HepG2 (cell line): ENCODE data around the gene GIMAP1. TPM values are rescaled to one million over a fixed set of nuclear protein-coding genes. Genes with fewer than 3 reads are reported as not detected.

Experiments used
- ATAC-seq: fragments of 200-7000 bp; cut with Tn5 transposase; 3 replicates; pipeline ENCODE4 v1.9.1; 2020; ENCODE audit warnings: mild to moderate bottlenecking, moderate library complexity
- BruUV-seq: library from RNA; stranded (reverse); fragments of 400-500 nt; replicated peaks from 2 replicates; lab custom pipeline; 2021; lab: Mats Ljungman, UMichigan
- CTCF ChIA-PET: fragments of 300-600 bp; formaldehyde crosslinking; extraction: SDS; loops from one replicate; lab custom pipeline; 2021; ENCODE audit warnings: low total read pairs, inconsistent platforms, low intra/inter-chr PET ratio; lab: Yijun Ruan, JAX
- POLR2A ChIA-PET: fragments of 350-600 bp; sonication (Branson Sonifier 250); formaldehyde crosslinking; loops from one replicate; lab custom pipeline; 2020; ENCODE audit warnings: antibody characterized with exemption, inconsistent platforms; lab: Yijun Ruan, JAX
- DNase-seq: peaks from one replicate; pipeline ENCODE4 v3.0.0-alpha.2; 2015; ENCODE audit warnings: low spot score
- FAIRE-seq: peaks from 3 replicates; lab custom pipeline; 2011; peaks lifted over from hg19 to GRCh38; lab: Jason Lieb, UNC
- H2AFZ ChIP-seq: one replicate; pipeline ENCODE4 v1.6.1; 2011; ENCODE audit warnings: low read length, inconsistent platforms
- H3K27ac ChIP-seq: fragments of 300-600 bp; 3 replicates; pipeline ENCODE4 v1.8.0; 2011; ENCODE audit warnings: mixed run types, mild to moderate bottlenecking, mixed read lengths, low read length, inconsistent platforms; ENCODE audit not compliant: insufficient read depth; ENCODE audit errors: extremely low read length
- H3K27me3 ChIP-seq, 2 experiments: fragments of 200-600 bp in 1 of 2; 2 replicates in 1 of 2; 3 replicates in 1 of 2; pipeline versions ENCODE4 v1.6.0 to v1.8.0; 2011; ENCODE audit warnings: low read length in 2 of 2, mild to moderate bottlenecking in 2 of 2, moderate library complexity in 2 of 2, inconsistent platforms in 1 of 2; ENCODE audit not compliant: insufficient read depth in 2 of 2, control insufficient read depth in 1 of 2
- H3K36me3 ChIP-seq, 2 experiments: fragments of 200-600 bp in 1 of 2; replicated peaks in 1 of 2; 2 replicates in 1 of 2; 3 replicates in 1 of 2; pipeline versions ENCODE4 v1.5.1 to v1.8.0; 2011; ENCODE audit warnings: low read length in 2 of 2, inconsistent platforms in 1 of 2; ENCODE audit not compliant: insufficient read depth in 2 of 2, control insufficient read depth in 1 of 2
- H3K4me1 ChIP-seq: 2 replicates; pipeline ENCODE4 v1.5.1; 2012; ENCODE audit warnings: low read length, inconsistent platforms; ENCODE audit not compliant: insufficient read depth
- H3K4me2 ChIP-seq: 2 replicates; pipeline ENCODE4 v1.6.0; 2011; ENCODE audit warnings: low read depth, low read length, inconsistent platforms
- H3K4me3 ChIP-seq, 3 experiments: fragments of 200-600 bp in 1 of 3; sonication (generic), shearing (Covaris generic) in 1 of 3; replicated peaks in 1 of 3; 2 replicates each; pipeline ENCODE4 v1.5.1; 2011 to 2016; ENCODE audit warnings: low read length in 3 of 3, inconsistent platforms in 2 of 3, low read depth in 2 of 3, mild to moderate bottlenecking in 2 of 3, control low read depth in 1 of 3, mixed read lengths in 1 of 3; ENCODE audit not compliant: insufficient read depth in 1 of 3
- H3K79me2 ChIP-seq: one replicate; pipeline ENCODE4 v1.6.1; 2011; ENCODE audit warnings: low read length, inconsistent platforms; ENCODE audit not compliant: insufficient read depth
- H3K9ac ChIP-seq: 2 replicates; pipeline ENCODE4 v1.6.0; 2011; ENCODE audit warnings: mild to moderate bottlenecking, low read depth, low read length, inconsistent platforms; ENCODE audit not compliant: insufficient read depth
- H3K9me3 ChIP-seq: 2 replicates; pipeline ENCODE4 v1.5.1; 2012; ENCODE audit warnings: mild to moderate bottlenecking, low read length
- H4K20me1 ChIP-seq: 2 replicates; pipeline ENCODE4 v1.6.0; 2011; ENCODE audit warnings: inconsistent platforms, mild to moderate bottlenecking, low read length, moderate library complexity; ENCODE audit not compliant: insufficient read depth
- DPF2 ChIP-seq: sonication (generic); formaldehyde crosslinking; IDR thresholded peaks from 2 replicates; pipeline ENCODE4 v1.4.0; 2020; ENCODE audit warnings: mild to moderate bottlenecking, low read depth, missing genetic modification reagents, borderline replicate concordance
- GFI1 ChIP-seq: sonication (generic); formaldehyde crosslinking; IDR thresholded peaks from 2 replicates; pipeline ENCODE4 v1.5.0; 2020; ENCODE audit warnings: missing genetic modification reagents, mild to moderate bottlenecking, borderline replicate concordance
- GPN1 ChIP-seq: sonication (generic); formaldehyde crosslinking; IDR thresholded peaks from 2 replicates; pipeline ENCODE4 v1.5.1; 2020; ENCODE audit warnings: missing genetic modification reagents, borderline replicate concordance
- HOXA5 ChIP-seq: sonication (generic); formaldehyde crosslinking; IDR thresholded peaks from 2 replicates; pipeline ENCODE4 v1.4.0; 2020; ENCODE audit warnings: missing genetic modification reagents
- MBNL3 ChIP-seq: fragments of 250-450 bp; sonication (Bioruptor Pico); conservative IDR thresholded peaks from 2 replicates; pipeline ENCODE4 v1.8.0; 2022; ENCODE audit warnings: mild to moderate bottlenecking, inconsistent platforms
- MYNN ChIP-seq: sonication (generic); formaldehyde crosslinking; IDR thresholded peaks from 2 replicates; pipeline ENCODE4 v1.4.0; 2020; ENCODE audit warnings: mild to moderate bottlenecking, low read depth, missing genetic modification reagents
- SNRNP70 ChIP-seq: fragments of 200-400 bp; formaldehyde crosslinking; IDR thresholded peaks from 2 replicates; pipeline ENCODE4 v1.6.1; 2017; ENCODE audit warnings: mild to moderate bottlenecking, low read depth, low read length, moderate library complexity
- SPEN ChIP-seq: sonication (generic); formaldehyde crosslinking; IDR thresholded peaks from 2 replicates; pipeline ENCODE4 v1.5.1; 2020; ENCODE audit warnings: low read depth, mild to moderate bottlenecking, missing genetic modification reagents
- SRF ChIP-seq: IDR thresholded peaks from 2 replicates; pipeline ENCODE4 v1.6.1; 2011; ENCODE audit warnings: mild to moderate bottlenecking, low read depth, low read length, moderate library complexity
- THAP7 ChIP-seq: sonication (generic); formaldehyde crosslinking; IDR thresholded peaks from 2 replicates; pipeline ENCODE4 v1.8.1; 2023; ENCODE audit warnings: mild to moderate bottlenecking, missing genetic modification reagents
- ZNF180 ChIP-seq: sonication (generic); formaldehyde crosslinking; IDR thresholded peaks from 2 replicates; pipeline ENCODE4 v1.4.0; 2020; ENCODE audit warnings: low read depth, missing genetic modification reagents, borderline replicate concordance
- ZNF329 ChIP-seq: sonication (generic); formaldehyde crosslinking; IDR thresholded peaks from 2 replicates; pipeline ENCODE4 v1.9.0; 2021; ENCODE audit warnings: low read depth, mild to moderate bottlenecking, missing genetic modification reagents
- ZNF335 ChIP-seq: sonication (generic); formaldehyde crosslinking; IDR thresholded peaks from 2 replicates; pipeline ENCODE4 v1.4.0; 2020; ENCODE audit warnings: missing genetic modification reagents
- ZNF543 ChIP-seq: sonication (generic); formaldehyde crosslinking; IDR thresholded peaks from 2 replicates; pipeline ENCODE4 v1.4.0; 2020; ENCODE audit warnings: mild to moderate bottlenecking, missing genetic modification reagents
- ZSCAN21 ChIP-seq: sonication (generic); formaldehyde crosslinking; IDR thresholded peaks from 2 replicates; pipeline ENCODE4 v1.8.0; 2022; ENCODE audit warnings: mild to moderate bottlenecking, missing genetic modification reagents, moderate library complexity, borderline replicate concordance
- WGBS: methylation state at CpG from one replicate; pipeline ENCODE4 v1.1.6; 2017; ENCODE audit warnings: low lambda C conversion rate; 5-methylcytosine and 5-hydroxymethylcytosine counted together
- in situ Hi-C: cut with HindIII; loops from 2 replicates; pipeline ENCODE4 v1.10.0; 2017; ENCODE audit warnings: low pct_unique_long_range_greater_than_20kb; ENCODE audit not compliant: extremely low pct_ligation_motif_present
- intact Hi-C: fragments of 100-400 bp; cut with micrococcal nuclease; formaldehyde crosslinking; loops from one replicate; pipeline ENCODE4 v1.10.0; 2022; ENCODE audit not compliant: unreplicated experiment
- polyA plus RNA-seq, 8 experiments: library from polyadenylated mRNA; depleted of rRNA in 3 of 8; stranded (reverse) in 7 of 8; unstranded in 1 of 8; fragments of >200 nt; fragmentation: Illumina TruSeq in 4 of 8; extraction: Trizol in 4 of 8; gene quantifications; 2 replicates each; pipeline versions ENCODE4 v1.2.1 to v1.2.3, GENCODE V29; 2011 to 2016; ENCODE audit warnings: low read depth in 4 of 8, missing spikeins in 1 of 8, mixed read lengths in 1 of 8; ENCODE audit not compliant: insufficient read depth in 1 of 8
- total RNA-seq, 5 experiments: library from RNA; depleted of rRNA; stranded (reverse); fragments of >200 nt; fragmentation: Illumina TruSeq; extraction: Trizol; gene quantifications; 2 replicates each; pipeline ENCODE4 v1.2.3, GENCODE V29; 2016; ENCODE audit warnings: low read depth in 1 of 5
- TF ChIP-seq, protein P1 (sequence below): sonication (generic); formaldehyde crosslinking; IDR thresholded peaks from 2 replicates; pipeline ENCODE4 v1.8.0; 2022; ENCODE audit warnings: missing genetic modification reagents, low read depth, mild to moderate bottlenecking, borderline replicate concordance
- TF ChIP-seq, protein P2 (sequence below): IDR thresholded peaks from 2 replicates; pipeline ENCODE4 v1.6.1; 2012; ENCODE audit warnings: low read depth, low read length, improper control_type of control experiment
- TF ChIP-seq, protein P3 (sequence below): sonication (generic); formaldehyde crosslinking; IDR thresholded peaks from 2 replicates; pipeline ENCODE4 v1.4.0; 2020; ENCODE audit warnings: mild to moderate bottlenecking, missing genetic modification reagents
- TF ChIP-seq, protein P4 (sequence below): sonication (generic); formaldehyde crosslinking; IDR thresholded peaks from 2 replicates; pipeline ENCODE4 v1.4.0; 2020; ENCODE audit warnings: missing genetic modification reagents; ENCODE audit errors: not compliant biosample characterization

Gene GIMAP1
- total and polyA plus RNA-seq, 2 of the 13 experiments (the other 11 are each of a cell fraction or from before 2014, with no cell fraction given) = not detected

DNA sequence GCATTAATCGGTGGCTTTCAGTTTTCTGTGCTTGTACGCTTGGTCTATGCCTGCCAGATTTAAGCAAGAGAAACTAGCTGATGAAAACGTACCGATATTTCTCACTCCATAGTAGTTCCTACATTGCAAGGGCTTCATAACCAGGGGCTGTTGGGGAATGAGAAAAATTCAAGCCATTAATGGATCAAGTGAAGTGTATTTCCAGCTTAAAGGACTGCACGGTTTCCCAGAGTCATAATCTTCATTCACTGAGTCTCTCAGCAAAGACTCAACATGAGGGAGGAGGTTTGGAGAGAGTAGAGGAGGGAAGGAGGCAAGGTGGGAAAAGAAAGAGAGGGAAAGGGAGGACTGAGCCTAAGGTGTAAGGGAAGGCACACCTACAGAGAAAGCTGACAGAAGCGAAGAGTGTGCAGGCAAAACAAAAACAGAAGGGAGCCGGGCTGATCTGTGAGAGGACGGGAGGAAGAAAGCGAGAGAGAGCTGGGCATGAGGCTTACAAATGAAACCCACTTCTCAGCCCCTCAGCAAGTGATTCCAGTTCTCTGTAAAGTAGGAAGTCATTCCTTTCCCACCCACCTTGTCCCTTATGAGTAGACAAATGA lies 30.3 kb upstream of the GIMAP1 start:
- intact Hi-C loops (no loop called here), in situ Hi-C loops (no loop called here)
- BruUV-seq = no TSS peak
- WGBS = 26% methylated on average over 8 of the region's 9 CpGs
- FAIRE-seq = no peak
- Histone ChIP-seq H3K27me3 (0 out of 5 replicates have a peak, but pooled peaks cover 0 to 3% of the 10 kb centered on the region in 2 experiments), H3K9me3 (no peaks in the 10 kb centered on the region), H3K79me2 (no peaks in the 10 kb centered on the region), H3K4me3 (peak overlapping the region; percentile 35 to 53 (median 49); a peak in 5 of 6 replicates), H3K4me2 (peak overlapping the region; percentile 70), H2AFZ (peak overlapping the region; percentile 92), H4K20me1 (no peaks in the 10 kb centered on the region), H3K36me3 (no peaks in the 10 kb centered on the region), H3K4me1 (peaks cover 8% of the 10 kb centered on the region; the same call in 1 of the 2 replicates), H3K27ac (no peak overlapping the region), H3K9ac (peak overlapping the region; percentile 20; the same call in 1 of the 2 replicates)
- ChIA-PET POLR2A (no interaction called here), CTCF (no interaction called here)
- ATAC-seq = peak; percentile 71
- no peak for DNase-seq
- TF ChIP-seq ZNF335 (no peak), ZNF329 (CRISPR knock-in tag) (no peak), ZNF543 (no peak), SRF (no peak), THAP7 (CRISPR knock-in tag) (no peak), GFI1 (CRISPR knock-in tag) (no peak), SPEN (CRISPR knock-in tag) (no peak), MBNL3 (CRISPR knock-in tag) (no peak), HOXA5 (CRISPR knock-in tag) (no peak), GPN1 (no peak), SNRNP70 (no peak), DPF2 (CRISPR knock-in tag) (no peak), MYNN (CRISPR knock-in tag) (no peak), ZSCAN21 (no peak), ZNF180 (CRISPR knock-in tag) (no peak)
- TF ChIP-seq, protein P1, sequence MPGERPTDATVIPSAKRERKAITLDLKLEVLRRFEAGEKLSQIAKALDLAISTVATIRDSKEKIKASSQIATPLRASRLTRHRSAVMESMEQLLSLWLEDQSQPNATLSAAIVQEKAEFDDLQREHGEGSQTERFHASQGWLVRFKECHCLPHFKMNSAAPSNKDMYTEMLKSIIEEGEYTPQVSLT = no peak
- TF ChIP-seq, protein P2, sequence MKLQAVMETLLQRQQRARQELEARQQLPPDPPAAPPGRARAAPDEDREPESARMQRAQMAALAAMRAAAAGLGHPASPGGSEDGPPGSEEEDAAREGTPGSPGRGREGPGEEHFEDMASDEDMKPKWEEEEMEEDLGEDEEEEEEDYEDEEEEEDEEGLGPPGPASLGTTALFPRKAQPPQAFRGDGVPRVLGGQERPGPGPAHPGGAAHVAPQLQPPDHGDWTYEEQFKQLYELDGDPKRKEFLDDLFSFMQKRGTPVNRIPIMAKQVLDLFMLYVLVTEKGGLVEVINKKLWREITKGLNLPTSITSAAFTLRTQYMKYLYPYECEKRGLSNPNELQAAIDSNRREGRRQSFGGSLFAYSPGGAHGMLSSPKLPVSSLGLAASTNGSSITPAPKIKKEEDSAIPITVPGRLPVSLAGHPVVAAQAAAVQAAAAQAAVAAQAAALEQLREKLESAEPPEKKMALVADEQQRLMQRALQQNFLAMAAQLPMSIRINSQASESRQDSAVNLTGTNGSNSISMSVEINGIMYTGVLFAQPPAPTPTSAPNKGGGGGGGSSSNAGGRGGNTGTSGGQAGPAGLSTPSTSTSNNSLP = no peak
- TF ChIP-seq, protein P3, sequence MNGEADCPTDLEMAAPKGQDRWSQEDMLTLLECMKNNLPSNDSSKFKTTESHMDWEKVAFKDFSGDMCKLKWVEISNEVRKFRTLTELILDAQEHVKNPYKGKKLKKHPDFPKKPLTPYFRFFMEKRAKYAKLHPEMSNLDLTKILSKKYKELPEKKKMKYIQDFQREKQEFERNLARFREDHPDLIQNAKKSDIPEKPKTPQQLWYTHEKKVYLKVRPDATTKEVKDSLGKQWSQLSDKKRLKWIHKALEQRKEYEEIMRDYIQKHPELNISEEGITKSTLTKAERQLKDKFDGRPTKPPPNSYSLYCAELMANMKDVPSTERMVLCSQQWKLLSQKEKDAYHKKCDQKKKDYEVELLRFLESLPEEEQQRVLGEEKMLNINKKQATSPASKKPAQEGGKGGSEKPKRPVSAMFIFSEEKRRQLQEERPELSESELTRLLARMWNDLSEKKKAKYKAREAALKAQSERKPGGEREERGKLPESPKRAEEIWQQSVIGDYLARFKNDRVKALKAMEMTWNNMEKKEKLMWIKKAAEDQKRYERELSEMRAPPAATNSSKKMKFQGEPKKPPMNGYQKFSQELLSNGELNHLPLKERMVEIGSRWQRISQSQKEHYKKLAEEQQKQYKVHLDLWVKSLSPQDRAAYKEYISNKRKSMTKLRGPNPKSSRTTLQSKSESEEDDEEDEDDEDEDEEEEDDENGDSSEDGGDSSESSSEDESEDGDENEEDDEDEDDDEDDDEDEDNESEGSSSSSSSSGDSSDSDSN (CRISPR knock-in tag) = no peak
- TF ChIP-seq, protein P4, sequence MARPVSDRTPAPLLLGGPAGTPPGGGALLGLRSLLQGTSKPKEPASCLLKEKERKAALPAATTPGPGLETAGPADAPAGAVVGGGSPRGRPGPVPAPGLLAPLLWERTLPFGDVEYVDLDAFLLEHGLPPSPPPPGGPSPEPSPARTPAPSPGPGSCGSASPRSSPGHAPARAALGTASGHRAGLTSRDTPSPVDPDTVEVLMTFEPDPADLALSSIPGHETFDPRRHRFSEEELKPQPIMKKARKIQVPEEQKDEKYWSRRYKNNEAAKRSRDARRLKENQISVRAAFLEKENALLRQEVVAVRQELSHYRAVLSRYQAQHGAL (CRISPR knock-in tag) = no peak
